CD14-positive monocyte (primary cell): Measurements from ENCODE around the gene AKIRIN1. TPM values are rescaled to one million over a fixed set of nuclear protein-coding genes. Genes with fewer than 3 reads are reported as not detected.

ENCODE experiments used
- DNase-seq, 3 donors: peaks; one replicate each; pipeline ENCODE4 v3.0.0-alpha.2; 2011 to 2022
- H2AFZ ChIP-seq: 2 replicates; pipeline ENCODE4 v1.6.0; 2012; ENCODE audit warnings: mild to moderate bottlenecking, low read depth, low read length, inconsistent platforms; ENCODE audit not compliant: insufficient read depth, poor library complexity, severe bottlenecking
- H3K27ac ChIP-seq, 2 donors: 1 replicate in 1 of 2; 2 replicates in 1 of 2; pipeline ENCODE4 v1.5.1; 2012 to 2013; ENCODE audit warnings: low read length in 2 of 2, control low read depth in 1 of 2, inconsistent platforms in 1 of 2, low read depth in 1 of 2, mild to moderate bottlenecking in 1 of 2
- H3K27me3 ChIP-seq, 2 donors: one replicate each; pipeline versions ENCODE4 v1.6.0 to v1.6.1; 2011 to 2013; ENCODE audit warnings: low read length in 2 of 2; ENCODE audit not compliant: control insufficient read depth in 2 of 2, insufficient read depth in 2 of 2
- H3K36me3 ChIP-seq, 2 donors: replicated peaks in 1 of 2; 1 replicate in 1 of 2; 2 replicates in 1 of 2; pipeline versions ENCODE4 v1.5.1 to v1.6.1; 2012 to 2013; ENCODE audit warnings: low read length in 2 of 2, control low read depth in 1 of 2, inconsistent platforms in 1 of 2, mild to moderate bottlenecking in 1 of 2; ENCODE audit not compliant: insufficient read depth in 2 of 2, control insufficient read depth in 1 of 2
- H3K4me1 ChIP-seq, 2 donors: 1 replicate in 1 of 2; 2 replicates in 1 of 2; pipeline versions ENCODE4 v1.5.1 to v1.6.1; 2012 to 2013; ENCODE audit warnings: low read length in 2 of 2, control low read depth in 1 of 2, inconsistent platforms in 1 of 2, mild to moderate bottlenecking in 1 of 2, moderate library complexity in 1 of 2; ENCODE audit not compliant: insufficient read depth in 2 of 2, control insufficient read depth in 1 of 2
- H3K4me2 ChIP-seq: replicated peaks from 2 replicates; pipeline ENCODE3; 2012; ENCODE audit warnings: low read length, moderate library complexity, mild to moderate bottlenecking; ENCODE audit not compliant: poor library complexity, severe bottlenecking; ENCODE audit errors: extremely low read depth
- H3K4me3 ChIP-seq, 3 experiments: fragments of 200-600 bp in 1 of 3; sonication (generic) in 1 of 3; replicated peaks in 1 of 3; 1 replicate in 2 of 3; 2 replicates in 1 of 3; pipeline ENCODE4 v1.5.1; 2011 to 2013; ENCODE audit warnings: low read length in 3 of 3, mild to moderate bottlenecking in 3 of 3, control low read depth in 2 of 3, low read depth in 2 of 3, inconsistent platforms in 1 of 3, moderate library complexity in 1 of 3
- H3K79me2 ChIP-seq: 2 replicates; pipeline ENCODE4 v1.6.0; 2012; ENCODE audit warnings: mild to moderate bottlenecking, control low read depth, inconsistent platforms, low read length, moderate library complexity; ENCODE audit not compliant: insufficient read depth
- H3K9ac ChIP-seq: 2 replicates; pipeline ENCODE4 v1.6.0; 2017; ENCODE audit warnings: low read length, mild to moderate bottlenecking; ENCODE audit not compliant: insufficient read depth, poor library complexity, severe bottlenecking
- H3K9me3 ChIP-seq, 2 donors: replicated peaks in 1 of 2; 1 replicate in 1 of 2; 2 replicates in 1 of 2; pipeline versions ENCODE4 v1.5.1 to v1.6.1; 2012 to 2013; ENCODE audit warnings: low read length in 2 of 2, control low read depth in 1 of 2; ENCODE audit not compliant: control insufficient read depth in 1 of 2, insufficient read depth in 1 of 2
- H4K20me1 ChIP-seq: 2 replicates; pipeline ENCODE4 v1.6.0; 2012; ENCODE audit warnings: mild to moderate bottlenecking, low read length, control low read depth, moderate library complexity; ENCODE audit not compliant: insufficient read depth
- H3K27ac Mint-ChIP-seq, 7 donors: one replicate each; pipeline ENCODE4 v1.8.0; 2020; ENCODE audit warnings: mild to moderate bottlenecking in 7 of 7, mixed read lengths in 7 of 7, moderate library complexity in 6 of 7, inconsistent platforms in 2 of 7
- H3K27me3 Mint-ChIP-seq, 3 donors: one replicate each; pipeline ENCODE4 v1.8.0; 2021 to 2022; ENCODE audit warnings: low read depth in 3 of 3, mild to moderate bottlenecking in 3 of 3, mixed read lengths in 3 of 3, moderate library complexity in 3 of 3, inconsistent platforms in 1 of 3
- H3K36me3 Mint-ChIP-seq, 2 donors: one replicate each; pipeline ENCODE4 v1.8.0; 2020; ENCODE audit warnings: mixed read lengths in 2 of 2, inconsistent platforms in 1 of 2, mild to moderate bottlenecking in 1 of 2
- H3K4me1 Mint-ChIP-seq: one replicate; pipeline ENCODE4 v1.8.0; 2020; ENCODE audit warnings: mild to moderate bottlenecking, mixed read lengths
- H3K4me3 Mint-ChIP-seq, 2 donors: one replicate each; pipeline ENCODE4 v1.8.0; 2020; ENCODE audit warnings: mild to moderate bottlenecking in 2 of 2, mixed read lengths in 2 of 2, moderate library complexity in 1 of 2
- H3K9me3 Mint-ChIP-seq, 7 donors: one replicate each; pipeline ENCODE4 v1.8.0; 2020 to 2022; ENCODE audit warnings: mixed read lengths in 7 of 7, mild to moderate bottlenecking in 6 of 7, moderate library complexity in 6 of 7, inconsistent platforms in 2 of 7
- WGBS: methylation state at CpG from one replicate; pipeline ENCODE4 v1.1.5; 2013; ENCODE audit warnings: missing lambda C conversion rate; ENCODE audit not compliant: insufficient coverage; 5-methylcytosine and 5-hydroxymethylcytosine counted together
- intact Hi-C, 2 donors: fragments of 100-400 bp; cut with micrococcal nuclease; formaldehyde crosslinking; loops; one replicate each; pipeline versions ENCODE4 v1.15.0 to v1.15.1; 2023
- polyA plus RNA-seq, 3 donors: library from polyadenylated mRNA; depleted of rRNA in 1 of 3; unstranded in 2 of 3; stranded (reverse) in 1 of 3; fragments of 300-500 nt in 2 of 3; fragments of >200 nt in 1 of 3; fragmentation: Illumina TruSeq in 2 of 3; gene quantifications; 1 replicate in 2 of 3; 2 replicates in 1 of 3; pipeline ENCODE4 v1.2.3, GENCODE V29; 2012 to 2021
- TF ChIP-seq, protein P1 (sequence below): fragments of 200-600 bp; IDR thresholded peaks from one replicate; pipeline ENCODE4 v1.8.0; 2022; ENCODE audit warnings: antibody characterized with exemption, mild to moderate bottlenecking

AKIRIN1 gene
- polyA plus RNA-seq, 3 donors: 41.8 to 61.0 (median 60.8) TPM

DNA sequence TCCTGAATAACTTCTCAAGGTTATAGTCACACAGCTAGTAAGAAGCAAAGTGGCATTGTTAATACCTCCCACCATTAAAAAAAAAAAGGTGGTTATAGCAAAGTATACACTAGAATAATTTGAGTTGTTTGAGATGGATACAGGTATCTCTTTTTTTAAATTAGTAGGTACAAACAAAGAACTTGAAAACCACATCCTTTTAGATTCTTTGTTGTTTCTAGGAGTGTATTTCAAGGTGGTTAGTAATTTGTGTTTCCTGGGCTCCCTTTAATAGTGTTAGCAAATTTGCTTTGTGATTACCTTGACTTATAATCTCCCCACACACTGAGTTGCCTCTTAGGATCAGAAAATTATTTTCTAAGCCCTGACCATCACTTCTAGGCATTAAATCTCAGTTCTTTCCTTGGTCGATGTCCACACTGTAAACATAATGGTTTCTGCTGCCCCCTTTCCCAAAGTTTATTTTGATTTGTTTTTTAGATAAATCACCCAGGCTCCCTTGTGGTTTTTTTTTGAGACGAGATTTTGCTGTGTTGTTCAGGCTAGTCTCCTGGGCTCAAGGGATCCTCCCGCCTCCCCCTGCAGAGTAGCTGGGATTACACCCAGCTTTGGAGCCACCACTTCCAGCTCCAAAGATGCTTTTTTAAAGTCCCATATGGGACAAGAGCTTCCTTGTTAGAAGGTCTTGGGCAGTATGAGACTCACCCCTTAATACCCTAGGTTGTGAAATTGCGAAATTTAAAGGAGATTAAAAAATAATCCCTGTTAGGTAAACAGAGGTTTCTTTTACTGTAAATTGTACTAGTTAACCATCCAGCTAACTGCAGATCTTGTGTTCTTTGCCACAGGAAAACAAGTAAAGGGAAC lies 6.2 kb downstream of the AKIRIN1 start:
- no peaks in the 10 kb centered on the region for H3K27me3 Mint-ChIP-seq
- H3K4me3 Mint-ChIP-seq: no peak overlapping the region
- peak overlapping the region in 1 of 2 donors; percentile 0 for H3K27ac ChIP-seq
- no peaks in the 10 kb centered on the region for H3K9me3 ChIP-seq
- TF ChIP-seq, protein P1, sequence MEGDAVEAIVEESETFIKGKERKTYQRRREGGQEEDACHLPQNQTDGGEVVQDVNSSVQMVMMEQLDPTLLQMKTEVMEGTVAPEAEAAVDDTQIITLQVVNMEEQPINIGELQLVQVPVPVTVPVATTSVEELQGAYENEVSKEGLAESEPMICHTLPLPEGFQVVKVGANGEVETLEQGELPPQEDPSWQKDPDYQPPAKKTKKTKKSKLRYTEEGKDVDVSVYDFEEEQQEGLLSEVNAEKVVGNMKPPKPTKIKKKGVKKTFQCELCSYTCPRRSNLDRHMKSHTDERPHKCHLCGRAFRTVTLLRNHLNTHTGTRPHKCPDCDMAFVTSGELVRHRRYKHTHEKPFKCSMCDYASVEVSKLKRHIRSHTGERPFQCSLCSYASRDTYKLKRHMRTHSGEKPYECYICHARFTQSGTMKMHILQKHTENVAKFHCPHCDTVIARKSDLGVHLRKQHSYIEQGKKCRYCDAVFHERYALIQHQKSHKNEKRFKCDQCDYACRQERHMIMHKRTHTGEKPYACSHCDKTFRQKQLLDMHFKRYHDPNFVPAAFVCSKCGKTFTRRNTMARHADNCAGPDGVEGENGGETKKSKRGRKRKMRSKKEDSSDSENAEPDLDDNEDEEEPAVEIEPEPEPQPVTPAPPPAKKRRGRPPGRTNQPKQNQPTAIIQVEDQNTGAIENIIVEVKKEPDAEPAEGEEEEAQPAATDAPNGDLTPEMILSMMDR: no peak
- intact Hi-C loops: no loop called here
- H3K27me3 ChIP-seq: no peaks in the 10 kb centered on the region
- H3K9me3 Mint-ChIP-seq: no peaks in the 10 kb centered on the region
- WGBS: 80% methylated on average over 1 of the region's 4 CpGs
- H3K27ac Mint-ChIP-seq: peak overlapping the region in 3 of 7 donors; percentile 58 to 80 (median 70)
- DNase-seq: no peak
- no peak overlapping the region for H3K9ac ChIP-seq
- H3K4me1 Mint-ChIP-seq: peaks cover 18% of the 10 kb centered on the region
- H3K36me3 Mint-ChIP-seq: peaks cover 53 to 84% of the 10 kb centered on the region in 2 donors
- peaks cover 69% of the 10 kb centered on the region for H3K79me2 ChIP-seq
- H3K36me3 ChIP-seq: peaks cover 52 to 63% of the 10 kb centered on the region in 2 donors
- no peak overlapping the region for H3K4me2 ChIP-seq
- H3K4me3 ChIP-seq: no peak overlapping the region
- H4K20me1 ChIP-seq: peaks cover 99% of the 10 kb centered on the region
- no peak overlapping the region for H2AFZ ChIP-seq
- peaks cover 7 to 9% of the 10 kb centered on the region in 2 donors for H3K4me1 ChIP-seq

DNA sequence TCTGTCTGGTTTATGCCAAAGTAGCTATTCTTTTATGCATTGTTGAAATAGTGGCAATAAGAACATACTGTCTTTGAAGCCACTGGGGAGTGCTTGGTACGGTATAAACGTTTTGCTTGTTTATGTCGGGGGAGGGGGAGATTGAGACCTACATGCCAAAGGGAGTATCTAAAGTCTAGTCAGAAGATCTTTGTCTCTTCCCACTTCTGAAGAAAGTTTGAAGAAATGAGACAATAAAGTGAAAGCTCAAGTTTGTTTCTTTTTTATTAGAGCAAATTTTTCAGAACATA lies 6.8 kb downstream of the AKIRIN1 start:
- H3K27me3 Mint-ChIP-seq: no peaks in the 10 kb centered on the region
- Histone ChIP-seq H3K36me3 (peaks cover 56 to 68% of the 10 kb centered on the region in 2 donors), H3K27ac (peak overlapping the region in 1 of 2 donors; percentile 0), H4K20me1 (peaks cover 97% of the 10 kb centered on the region), H3K4me3 (no peak overlapping the region), H3K27me3 (no peaks in the 10 kb centered on the region), H2AFZ (no peak overlapping the region), H3K9me3 (no peaks in the 10 kb centered on the region), H3K4me1 (peaks cover under 1 to 4% of the 10 kb centered on the region in 2 donors), H3K9ac (no peak overlapping the region), H3K79me2 (peaks cover 63% of the 10 kb centered on the region), H3K4me2 (no peak overlapping the region)
- DNase-seq: no peak
- intact Hi-C loops: no loop called here
- no peaks in the 10 kb centered on the region for H3K9me3 Mint-ChIP-seq
- H3K4me3 Mint-ChIP-seq: no peak overlapping the region
- peaks cover 12% of the 10 kb centered on the region for H3K4me1 Mint-ChIP-seq
- H3K27ac Mint-ChIP-seq: peak overlapping the region in 1 of 7 donors; percentile 44
- 90% methylated on average over 3 of the region's 3 CpGs for WGBS
- H3K36me3 Mint-ChIP-seq: peaks cover 57 to 90% of the 10 kb centered on the region in 2 donors
- TF ChIP-seq, protein P1: no peak
